DOHH2 (cell line): ENCODE results near the gene CARHSP1.

Experiments used
- EZH2phosphoT487 ChIP-seq: fragments of 200-600 bp; sonication (generic); IDR thresholded peaks from 2 replicates; pipeline ENCODE4 v1.6.1; 2017; ENCODE audit warnings: borderline replicate concordance, mild to moderate bottlenecking, antibody characterized with exemption, low read length, moderate library complexity, mixed read lengths
- TF ChIP-seq, protein P1 (sequence below): fragments of 200-600 bp; sonication (generic); IDR thresholded peaks from one replicate; pipeline ENCODE4 v1.5.1; 2014; ENCODE audit warnings: antibody characterized with exemption, mild to moderate bottlenecking, low read depth, low read length; ENCODE audit not compliant: poor library complexity, severe bottlenecking

GRCh38 chr16:8814095-8814806 is 54.6 kb downstream of the CARHSP1 start:
- TF ChIP-seq, protein P1, sequence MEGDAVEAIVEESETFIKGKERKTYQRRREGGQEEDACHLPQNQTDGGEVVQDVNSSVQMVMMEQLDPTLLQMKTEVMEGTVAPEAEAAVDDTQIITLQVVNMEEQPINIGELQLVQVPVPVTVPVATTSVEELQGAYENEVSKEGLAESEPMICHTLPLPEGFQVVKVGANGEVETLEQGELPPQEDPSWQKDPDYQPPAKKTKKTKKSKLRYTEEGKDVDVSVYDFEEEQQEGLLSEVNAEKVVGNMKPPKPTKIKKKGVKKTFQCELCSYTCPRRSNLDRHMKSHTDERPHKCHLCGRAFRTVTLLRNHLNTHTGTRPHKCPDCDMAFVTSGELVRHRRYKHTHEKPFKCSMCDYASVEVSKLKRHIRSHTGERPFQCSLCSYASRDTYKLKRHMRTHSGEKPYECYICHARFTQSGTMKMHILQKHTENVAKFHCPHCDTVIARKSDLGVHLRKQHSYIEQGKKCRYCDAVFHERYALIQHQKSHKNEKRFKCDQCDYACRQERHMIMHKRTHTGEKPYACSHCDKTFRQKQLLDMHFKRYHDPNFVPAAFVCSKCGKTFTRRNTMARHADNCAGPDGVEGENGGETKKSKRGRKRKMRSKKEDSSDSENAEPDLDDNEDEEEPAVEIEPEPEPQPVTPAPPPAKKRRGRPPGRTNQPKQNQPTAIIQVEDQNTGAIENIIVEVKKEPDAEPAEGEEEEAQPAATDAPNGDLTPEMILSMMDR = no peak
- TF ChIP-seq EZH2phosphoT487 = no peak
